Stimulated activated CD8-positive, alpha-beta memory T cell treated with anti-CD3 and anti-CD28 coated beads, Interleukin-2, amount 100 ng/mL, for 48 hours (primary cell): ENCODE data around the gene SMIM1.
A peak's percentile ranks its signal among the peaks of the same experiment; 100 is the strongest.

Source experiments
- DNase-seq, 2 donors: peaks; one replicate each; pipeline ENCODE4 v3.0.0-alpha.2; 2020; ENCODE audit warnings: low read depth in 2 of 2

The SMIM1 gene

DNA sequence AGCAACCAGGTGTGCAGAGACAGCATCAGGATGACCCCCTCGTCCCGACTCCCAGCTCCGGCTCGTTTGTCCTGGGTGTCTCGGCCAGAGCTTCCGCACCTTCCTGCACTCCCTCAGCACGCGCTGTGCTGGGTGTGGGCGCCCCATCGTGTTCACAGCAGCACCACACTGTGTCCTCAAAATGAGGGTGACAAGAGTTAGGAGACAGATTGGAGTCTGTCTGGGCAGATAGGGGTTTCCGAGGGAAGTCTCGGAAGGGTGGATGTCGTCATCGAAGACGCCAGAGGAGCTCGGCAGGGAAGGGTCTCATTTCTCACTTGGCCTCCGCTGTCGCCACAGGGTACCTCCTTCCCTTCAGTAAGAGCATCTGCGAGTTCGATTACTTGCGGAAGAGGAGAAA is 16.2 kb upstream of the SMIM1 start:
- DNase-seq: no peak

DNA sequence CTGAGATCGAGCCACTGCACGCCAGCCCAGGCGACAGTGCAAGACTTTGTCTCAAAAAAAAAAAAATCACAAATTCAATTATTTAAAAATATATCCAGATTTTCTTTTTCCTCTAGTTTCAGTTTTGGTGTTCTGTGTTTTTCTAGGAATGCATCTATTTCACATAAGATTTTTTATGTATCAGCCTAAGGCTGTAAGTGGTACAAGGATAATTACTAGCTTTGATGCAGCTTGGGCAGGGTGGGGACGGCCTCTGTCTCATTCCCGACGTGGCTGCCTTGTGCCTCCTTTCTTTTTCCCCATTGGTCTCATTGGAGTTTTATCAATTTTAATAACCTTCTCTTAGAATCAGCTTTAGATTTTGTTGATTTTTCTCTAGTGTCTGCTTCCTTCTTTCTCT is 13.4 kb upstream of the SMIM1 start:
- DNase-seq: no peak

DNA sequence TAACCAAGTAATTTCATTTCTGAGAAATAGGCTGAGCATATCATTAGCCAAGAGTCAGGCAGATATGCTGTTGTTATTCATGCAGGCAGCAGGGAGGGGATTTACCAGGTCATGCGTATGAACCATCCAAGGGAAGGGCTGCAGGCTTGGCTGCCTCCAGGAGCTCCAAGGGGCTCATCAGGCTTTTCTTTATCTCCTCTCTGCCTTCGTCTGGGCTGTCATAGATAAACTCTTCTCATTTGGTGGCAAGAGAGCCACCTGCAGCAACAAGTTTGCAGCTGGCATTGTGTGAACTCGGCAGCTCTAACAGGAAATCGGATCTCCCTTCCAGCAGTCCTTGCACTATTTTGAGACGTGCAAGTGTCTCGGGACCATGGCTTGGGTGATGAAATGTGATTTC is 12.8 kb upstream of the SMIM1 start:
- no peak for DNase-seq

DNA sequence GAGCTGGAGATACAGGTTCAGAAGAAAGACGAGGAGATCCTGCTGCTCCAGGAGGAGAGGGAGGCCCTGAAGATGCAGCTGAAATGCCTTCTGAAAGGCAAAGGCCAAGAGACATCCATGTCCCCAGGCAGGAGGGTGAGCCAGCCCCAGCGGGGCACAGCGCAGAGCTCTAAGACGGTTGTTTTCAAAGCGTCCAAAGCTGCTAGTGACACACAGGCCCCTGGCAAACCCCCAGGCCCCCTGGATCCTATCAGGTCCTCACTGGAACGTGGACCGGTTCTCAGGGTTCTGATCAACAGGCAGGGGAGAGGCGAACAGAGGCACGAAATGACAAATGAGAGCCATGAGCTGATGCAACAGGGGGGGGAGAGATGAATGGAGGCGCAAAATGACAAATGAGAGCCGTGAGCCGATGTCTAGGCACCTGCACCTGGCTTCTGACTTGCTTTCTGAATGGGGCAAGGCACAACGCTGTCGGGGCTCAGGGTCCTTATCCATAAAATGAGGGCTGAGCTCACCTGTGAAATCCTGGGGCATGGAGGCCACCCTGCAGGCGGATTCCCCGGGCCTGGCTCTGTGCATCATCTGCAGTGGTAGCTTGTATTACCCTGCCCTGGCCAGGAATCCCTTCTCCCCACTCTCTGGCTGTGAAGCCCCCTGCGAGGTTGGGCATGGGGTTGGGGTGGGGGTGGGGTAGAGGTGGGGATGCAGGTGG is 11.1 kb upstream of the SMIM1 start:
- DNase-seq: no peak

DNA sequence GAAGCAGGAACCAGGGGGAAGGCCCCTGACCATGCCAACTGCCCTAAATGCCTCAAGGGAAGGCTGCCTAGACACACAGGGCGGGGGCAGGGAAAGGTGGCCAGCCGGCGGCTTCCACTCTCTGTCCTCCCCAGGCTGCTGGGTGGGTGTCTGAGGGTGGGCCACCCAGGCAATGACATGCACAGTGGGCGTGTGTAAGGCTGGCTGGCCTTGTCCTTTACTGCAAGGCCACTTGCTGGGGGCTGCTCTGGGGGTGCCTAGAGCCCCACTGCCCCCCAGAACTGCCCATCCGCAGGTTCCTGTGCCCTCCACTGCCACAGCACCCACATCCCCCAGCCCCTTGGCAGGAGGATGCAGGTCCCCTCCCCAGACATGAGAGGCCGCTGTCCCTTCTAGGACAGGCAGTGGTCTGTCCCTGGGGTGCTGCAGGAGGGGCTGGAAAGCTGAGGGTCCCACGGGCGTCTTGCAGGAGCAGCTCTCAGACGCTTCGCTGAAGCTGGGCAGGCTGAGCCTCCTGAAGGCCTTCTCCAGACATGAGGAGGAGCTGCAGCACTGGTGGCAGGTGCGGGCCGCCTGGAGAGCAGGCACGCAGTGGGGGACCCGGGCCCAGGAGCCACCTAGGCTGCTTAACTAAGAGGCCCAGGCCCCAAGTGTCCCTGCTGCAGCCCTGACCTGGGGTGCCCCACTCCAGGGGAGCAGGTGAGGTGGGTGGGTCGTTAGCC is 10.2 kb upstream of the SMIM1 start:
- no peak for DNase-seq

DNA sequence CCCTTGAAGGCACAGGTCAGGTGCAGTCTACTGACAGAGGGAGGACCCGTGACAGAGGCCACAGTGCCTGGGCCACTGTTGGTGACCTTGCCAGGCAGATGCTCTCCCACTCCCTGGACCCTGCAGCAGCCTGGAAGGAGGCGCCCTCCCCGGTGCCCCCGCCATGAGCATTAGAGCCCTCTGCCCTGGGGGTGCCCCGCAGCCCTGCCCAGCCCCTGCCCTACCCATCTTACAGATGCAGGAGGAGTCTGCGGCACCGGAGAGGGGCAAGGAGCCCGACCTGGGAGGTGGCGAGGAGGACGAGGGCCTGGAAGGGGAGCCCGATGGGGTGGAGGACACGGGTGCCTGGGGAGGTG is 9.7 kb upstream of the SMIM1 start:
- DNase-seq: no peak

DNA sequence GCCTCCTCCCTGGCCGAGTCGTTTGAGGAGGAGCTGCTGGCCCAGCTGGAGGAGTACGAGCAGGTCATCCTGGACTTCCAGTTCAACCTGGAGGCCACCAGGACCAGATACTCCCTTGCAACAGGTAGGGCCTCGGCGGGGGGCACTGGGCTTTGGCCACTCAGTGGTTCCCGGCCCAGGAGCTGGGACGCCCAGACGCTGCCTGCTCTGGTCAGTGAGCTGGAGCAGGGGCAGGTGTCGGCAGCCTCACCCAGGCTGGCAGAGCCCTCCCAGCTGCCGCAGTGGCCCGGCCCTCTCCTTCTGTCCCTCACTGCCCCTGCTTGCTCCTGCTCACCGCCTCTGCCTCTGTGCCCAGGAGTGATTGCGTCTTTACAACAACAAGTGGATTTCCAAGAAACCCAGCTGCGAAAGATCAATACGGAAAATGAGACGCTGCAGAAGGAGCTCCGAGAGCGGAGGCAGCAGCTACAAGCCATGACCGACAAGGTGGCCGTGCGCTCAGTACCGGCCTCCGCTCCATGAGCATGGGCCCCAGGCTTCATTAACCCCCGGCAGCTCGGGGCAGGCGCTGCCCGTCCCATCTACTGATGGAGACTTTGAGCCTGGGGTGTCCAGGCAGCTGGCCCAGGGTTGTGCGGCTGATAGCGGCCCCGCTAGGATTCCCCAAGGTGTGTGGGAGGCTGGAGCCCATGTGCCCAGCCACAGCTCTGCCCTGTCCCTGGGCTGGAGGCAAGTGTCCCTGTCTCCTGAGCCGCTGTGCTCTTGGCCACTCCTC is 9.0 kb upstream of the SMIM1 start:
- DNase-seq: no peak

DNA sequence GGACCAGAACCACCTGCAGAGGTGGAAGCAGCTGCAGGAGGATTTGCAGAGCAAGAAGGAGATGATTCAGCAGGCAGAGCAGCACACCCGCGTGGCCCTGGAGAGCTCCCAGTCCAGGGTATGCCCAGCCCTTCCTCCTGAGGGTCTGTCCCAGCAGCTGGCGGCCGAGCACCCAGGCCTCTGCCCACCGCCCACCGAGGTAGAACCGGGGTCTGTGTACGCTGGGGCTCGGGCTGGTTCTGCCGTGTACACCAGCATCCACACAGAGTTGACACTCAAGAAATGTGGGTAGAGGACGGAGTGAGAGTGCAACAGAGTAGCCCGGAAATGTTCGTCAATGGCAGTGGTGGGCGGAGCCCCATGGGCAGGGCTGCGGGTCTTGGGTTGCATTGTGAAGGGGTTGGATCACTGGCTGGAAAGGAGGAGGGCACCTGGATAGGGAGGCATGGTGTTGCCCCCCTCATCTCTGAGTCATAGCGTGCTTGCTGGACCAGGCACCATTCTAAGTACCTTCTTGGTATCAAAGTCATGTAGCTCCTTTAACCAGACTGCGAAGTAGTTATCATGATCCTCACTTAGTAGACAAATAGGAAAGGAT is 5.1 kb upstream of the SMIM1 start:
- DNase-seq: no peak

DNA sequence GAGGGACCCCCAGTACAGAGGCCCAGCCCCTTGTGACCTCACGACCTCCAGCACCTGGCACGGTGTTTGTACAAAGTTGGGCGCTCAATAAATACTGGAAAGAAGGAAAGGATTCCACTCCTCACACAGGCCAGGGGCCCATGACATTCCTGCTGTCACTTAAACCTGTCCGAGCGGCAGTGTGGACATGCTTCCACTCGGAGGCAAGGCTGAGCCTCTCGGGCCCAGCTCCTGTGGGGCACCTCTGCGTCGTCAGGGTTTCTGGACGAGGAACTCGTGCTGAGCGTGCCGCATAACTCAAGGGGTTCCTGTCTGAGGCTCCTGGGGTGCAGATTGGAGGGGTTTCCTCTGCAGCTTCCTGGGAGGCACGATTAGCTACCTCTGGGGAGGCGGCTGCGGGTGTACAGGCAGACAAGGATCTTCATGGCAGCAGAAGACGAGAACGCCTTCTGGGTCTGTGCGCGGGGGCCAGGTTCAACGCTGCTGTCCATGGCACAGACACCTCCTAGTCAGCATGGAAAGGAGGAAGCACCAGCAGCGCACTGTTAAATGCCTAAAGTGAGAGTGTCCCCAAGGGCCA is 3.6 kb upstream of the SMIM1 start:
- DNase-seq: no peak

DNA sequence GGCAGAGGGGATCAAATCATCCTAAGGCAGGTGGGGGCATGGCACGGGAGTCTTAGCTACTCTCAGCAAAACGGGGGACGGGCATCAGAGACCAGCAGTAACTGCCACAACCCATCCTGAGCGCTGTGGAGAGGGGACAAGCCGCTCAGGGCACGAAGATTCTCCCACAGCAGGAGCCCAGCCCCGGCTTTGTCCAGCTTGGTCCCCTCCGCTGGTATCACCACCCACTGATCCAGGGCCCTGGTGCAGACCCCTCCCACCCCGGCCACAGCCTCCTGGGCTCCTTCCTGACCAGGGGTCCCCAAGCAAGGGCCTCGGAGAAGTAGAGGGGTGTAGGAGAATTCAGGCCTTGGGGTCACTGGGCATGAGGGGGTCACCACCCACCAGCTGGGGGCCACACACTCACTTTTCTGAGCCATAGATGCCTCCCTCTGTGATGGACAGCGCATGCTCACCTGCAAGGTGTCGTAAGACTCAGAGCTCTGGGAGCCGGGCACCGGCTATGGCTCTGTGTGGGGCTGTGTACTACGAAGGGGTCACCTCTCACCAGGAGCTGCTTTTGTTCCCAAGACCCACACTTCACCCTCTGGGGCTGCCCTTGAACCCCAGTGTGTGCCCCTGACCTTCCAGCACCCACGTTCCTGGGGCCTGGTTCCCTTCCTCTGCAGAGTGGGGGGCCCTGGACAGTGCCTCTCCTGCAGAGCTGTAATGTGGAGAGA is 2.3 kb upstream of the SMIM1 start:
- no peak for DNase-seq

DNA sequence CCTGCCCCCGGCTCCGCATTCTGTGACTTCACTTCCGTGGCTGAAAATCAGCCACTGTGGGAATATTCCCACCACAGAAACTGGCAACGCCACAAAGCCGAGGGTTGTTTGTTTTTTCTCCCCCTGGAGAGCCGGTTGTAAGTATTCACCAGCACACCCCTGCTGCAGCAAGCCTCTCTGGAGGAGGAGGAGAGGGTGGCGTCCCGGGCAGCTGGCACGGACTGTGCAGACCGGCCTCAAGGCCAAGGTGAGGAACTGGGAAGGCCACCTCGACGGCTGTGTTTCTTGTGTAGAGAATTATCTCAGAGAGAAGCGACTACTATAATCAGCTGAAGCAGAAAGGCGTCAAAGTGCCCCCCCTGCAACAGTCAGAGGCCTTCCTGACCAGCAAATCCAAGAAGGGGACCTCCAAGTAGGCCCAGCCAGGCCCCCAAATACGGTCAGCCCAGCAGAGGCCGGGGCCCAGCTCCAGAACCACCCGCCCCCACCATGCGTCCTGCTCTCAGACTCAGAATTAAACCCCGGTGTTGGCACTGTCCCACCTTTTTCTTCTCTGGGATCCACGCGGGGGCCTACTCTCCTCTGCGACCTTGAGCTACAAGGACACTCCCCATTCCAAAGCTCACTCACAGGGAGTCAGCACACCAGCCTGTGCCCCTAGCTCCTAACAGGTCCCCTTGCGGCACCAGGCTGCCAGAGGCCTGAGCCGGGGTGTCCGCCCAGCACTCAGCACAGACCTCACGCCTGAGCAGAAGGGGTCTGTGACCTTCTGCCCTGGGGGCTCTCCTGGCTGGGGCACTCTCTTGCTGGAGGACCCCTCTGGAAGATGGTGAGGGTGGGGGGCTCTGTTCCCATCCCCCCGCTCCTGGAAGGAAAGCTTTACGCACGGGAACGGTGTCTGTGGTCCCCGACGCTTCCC is 1.2 kb upstream of the SMIM1 start:
- no peak for DNase-seq

DNA sequence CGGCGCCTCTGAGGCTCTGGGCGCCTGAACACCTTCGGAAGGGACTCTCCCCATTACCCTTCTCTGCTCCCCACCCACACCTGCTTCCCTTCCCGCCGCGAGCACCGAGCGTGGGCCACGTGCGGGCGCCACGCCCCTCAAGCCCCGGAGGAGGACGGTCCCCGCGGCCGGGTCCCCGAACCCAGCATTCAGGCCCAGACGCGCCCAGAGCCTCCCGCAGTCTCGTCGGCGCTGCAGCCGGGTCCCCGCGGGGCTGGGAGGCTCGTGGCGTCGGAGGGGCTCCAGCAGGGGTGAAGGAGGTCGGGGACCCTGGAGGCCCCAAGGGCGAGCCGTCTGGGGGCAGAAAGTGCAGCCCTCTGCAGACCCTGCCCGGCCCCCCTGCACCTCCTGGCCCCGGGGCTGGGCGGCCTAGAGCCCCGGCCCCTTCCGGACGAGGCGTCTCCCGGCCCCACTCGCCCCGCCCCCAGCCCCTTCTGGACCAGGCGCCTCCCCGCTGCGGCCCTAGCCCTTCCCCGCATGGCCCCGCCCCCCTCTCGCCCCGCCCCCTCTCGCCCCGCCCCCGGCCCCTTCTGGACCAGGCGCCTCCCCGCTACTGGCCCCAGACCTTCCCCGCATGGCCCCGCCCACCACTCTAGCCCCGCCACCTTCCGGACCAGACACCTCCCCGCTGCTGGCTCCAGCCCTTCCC is 378 bp upstream of the SMIM1 start:
- peak; percentile 81 to 85 for DNase-seq

DNA sequence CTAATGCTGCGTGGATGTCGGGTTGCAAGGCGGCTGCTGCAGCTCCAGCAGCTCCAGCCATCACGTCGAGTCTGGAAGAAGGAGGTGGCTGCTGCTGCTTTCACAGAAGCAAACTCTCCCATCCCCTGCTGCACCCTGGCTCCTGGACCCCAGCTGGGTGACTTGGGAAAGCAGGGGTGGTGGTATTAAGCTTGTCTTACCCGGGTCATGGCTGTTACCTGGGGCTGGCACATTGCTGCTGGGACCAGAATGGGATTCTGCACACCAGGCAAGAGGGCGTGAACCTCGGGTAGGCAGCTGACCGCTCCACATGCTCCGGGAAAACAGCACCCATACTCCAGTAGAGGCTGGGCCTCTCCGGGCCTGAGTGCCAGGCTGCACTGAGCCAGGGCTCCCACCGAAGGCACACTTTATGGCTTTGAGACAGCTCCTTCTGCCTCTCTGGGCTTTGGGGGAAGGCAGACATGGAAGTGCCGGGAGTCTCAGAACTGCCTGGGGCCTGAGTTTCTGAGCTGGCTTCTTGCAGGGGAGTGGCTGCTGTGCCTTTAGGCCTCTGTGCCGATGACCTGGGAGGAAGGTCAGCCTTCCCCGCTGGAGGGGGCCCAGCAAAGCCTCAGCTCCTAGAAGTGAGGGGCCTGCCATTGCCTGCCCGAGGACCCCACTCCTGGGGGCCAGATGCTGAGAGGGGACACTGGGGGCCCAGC is 1.2 kb downstream of the SMIM1 start:
- no peak for DNase-seq

DNA sequence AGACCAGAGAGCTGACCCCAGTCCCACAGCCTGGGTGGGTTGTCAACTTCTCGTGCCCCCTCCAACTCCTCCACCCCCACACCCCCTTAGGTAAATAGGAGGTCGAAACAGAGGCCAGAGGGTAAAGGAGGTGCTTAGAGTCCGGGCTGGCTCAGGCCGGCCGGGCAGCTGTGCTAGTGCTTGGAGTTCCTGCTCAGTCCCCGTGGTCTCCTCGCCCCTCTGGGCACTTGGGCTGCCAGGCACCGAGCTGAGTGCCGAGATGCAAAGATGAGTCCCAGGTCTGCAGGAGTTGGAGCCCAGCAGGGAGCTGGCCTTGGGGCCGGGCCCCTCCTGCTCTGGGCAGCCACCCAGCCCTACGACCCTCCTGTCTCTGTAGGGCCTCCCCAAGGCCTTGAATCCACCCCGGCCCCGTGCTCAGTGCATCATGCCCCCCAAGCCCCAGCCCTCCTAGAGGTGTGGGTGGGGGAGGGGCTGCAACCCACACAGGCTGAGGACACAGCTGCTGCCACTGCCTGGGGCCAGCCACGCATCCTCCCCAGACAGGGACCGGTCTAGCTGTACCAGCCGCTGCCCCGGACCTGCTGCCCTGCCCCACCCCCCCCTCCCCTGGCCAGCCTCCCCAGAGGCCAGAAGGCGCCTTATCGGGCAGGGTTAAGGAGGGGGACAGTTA is 1.9 kb downstream of the SMIM1 start:
- DNase-seq: no peak

DNA sequence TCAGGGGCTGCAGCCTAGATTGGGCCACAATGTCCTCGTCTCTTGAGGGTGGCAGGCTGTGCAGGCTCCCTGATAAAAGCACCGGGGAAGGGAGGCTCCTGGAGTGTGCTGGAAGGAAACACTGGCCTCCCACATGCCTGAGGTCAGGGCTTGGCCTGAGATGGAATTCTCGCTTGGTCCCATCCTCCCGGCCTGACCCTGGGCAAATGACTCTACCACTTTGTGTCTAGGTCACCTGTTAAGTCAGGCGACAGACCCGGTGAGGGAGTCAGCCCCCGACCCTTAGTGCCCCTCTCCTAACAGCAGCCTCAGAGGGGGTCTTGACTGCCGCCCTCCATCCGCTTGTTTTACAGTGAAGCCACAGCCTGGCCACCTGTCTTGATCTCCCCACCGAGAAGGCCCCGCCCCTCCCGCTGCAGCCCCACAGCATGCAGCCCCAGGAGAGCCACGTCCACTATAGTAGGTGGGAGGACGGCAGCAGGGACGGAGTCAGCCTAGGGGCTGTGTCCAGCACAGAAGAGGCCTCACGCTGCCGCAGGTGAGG is 2.5 kb downstream of the SMIM1 start:
- no peak for DNase-seq

DNA sequence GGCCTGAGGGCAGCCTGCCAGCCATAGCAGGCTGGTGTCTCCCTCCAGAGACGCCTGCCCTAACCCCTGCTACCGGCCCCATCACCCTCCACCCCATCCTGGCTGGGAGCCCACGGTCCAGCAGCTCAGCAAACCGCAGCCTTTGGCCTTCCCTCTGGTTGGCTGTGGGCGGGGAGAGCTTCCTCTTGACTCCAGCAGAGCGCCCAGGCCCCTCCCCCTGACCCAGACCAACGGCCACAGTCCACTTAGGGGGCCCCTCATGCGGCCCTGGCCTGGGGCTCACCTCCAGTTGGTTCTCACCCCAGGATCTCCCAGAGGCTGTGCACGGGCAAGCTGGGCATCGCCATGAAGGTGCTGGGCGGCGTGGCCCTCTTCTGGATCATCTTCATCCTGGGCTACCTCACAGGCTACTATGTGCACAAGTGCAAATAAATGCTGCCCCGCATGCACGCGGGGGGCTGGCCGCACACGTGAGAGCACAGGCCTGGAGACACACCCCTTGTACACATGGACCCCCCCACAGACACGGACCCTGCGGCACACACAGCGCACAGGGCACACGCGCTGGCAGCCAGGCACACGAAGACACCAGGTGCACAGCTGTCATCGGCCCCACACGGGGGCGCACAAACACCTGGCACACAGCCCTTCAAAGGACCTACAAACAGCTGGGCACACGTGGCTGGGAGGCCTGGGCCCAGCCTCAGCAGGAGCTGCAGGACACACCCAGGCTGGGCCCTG is 3.1 kb downstream of the SMIM1 start:
- DNase-seq: peak in 1 of 2 donors; percentile 41

DNA sequence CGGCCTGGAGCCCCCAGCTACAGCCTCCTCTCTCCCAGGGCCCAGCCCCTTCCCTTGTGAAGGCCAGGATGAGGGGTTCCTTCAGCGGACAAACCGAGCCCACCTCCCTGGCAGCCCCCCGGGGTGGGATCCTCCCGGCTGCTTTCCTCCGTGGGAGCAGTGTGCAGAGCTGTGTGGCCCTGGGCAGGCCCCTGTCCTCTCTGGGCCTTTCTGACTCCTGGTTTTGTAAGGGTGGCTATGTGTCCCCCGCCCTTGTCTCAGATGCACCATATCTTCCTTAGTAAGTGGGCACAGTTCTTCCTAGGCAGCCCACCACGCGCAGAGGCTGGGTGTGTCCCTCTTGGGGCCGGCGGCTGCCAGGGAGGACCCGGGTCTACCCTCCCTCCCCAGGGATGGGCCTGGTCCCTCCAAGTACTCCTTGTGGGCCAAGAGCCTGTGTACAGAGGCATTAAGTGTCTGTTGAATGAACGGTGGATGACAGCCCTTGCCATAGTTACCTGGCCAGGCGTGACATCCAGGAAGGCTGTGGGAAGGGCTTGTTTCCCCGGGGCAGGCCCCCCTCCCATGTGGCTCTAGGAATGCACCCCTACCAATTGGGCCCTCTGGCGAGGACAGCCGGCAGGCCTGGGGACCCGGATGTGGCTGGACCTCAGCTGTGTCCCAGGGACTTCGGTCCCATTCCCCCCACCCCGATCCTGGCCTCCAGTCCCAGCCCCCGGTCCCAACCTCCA is 3.8 kb downstream of the SMIM1 start:
- DNase-seq: no peak
